ENCODE results near the gene INF2.

The INF2 gene

DNA sequence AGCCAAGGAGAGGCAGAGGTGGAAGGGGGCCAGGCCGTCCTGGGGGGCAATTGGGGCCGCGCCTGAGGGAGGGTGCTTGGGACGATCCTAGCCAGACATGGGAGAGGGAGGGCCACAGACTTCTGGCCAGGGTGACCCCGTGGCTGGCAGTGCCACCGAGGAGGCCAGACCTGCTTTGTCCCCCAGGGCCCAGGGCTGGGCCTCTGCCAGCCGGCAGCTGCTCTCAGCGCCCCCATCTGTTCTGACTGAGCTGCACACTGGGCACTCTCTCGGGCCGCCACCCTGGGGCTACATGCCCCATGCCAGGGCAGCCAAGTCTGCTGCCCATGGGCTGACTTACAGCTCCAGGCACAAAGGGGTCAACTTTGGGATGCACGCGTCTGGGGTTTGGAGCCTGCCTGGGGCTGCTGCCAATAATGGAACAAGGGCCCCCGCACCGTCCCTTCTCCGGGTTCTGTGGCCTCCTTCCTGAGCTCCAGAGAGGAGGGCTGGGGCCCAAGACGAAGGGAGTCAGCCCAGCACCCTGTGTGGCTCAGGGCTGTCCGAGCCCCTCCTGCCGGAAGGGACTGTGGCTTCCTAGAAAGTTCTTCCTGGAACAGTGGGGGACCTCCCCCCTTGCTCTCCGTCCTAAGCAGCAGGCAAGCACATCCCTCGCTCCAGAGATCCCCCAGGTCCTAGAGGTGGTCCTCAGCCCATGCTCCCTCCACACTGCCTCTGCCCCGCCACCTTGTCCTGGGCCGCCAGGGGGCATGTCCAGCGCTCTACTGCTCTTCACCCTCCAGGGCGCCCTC is 35.8 kb downstream of the INF2 start:
- Histone ChIP-seq H3K4me1 (ENCODE audit: control insufficient read depth in 2 of 2, insufficient read depth in 1 of 2, low read depth in 1 of 2, low read length in 2 of 2) (peaks cover 16 to 17% of the 10 kb centered on the region in 2 donors), H3K79me1 (ENCODE audit: low read depth, low read length) (peaks cover 14% of the 10 kb centered on the region), H3K18ac (ENCODE audit: low read length) (peak overlapping the region; percentile 94), H3K4ac (ENCODE audit: low read length) (peak overlapping the region; percentile 4), H3K36me3 (replicated peaks in 1 of 2; ENCODE audit: control insufficient read depth in 2 of 2, insufficient read depth in 2 of 2, low read length in 2 of 2) (peaks cover 0 to 2% of the 10 kb centered on the region in 2 donors), H3K9ac (ENCODE audit: low read depth, low read length, poor library complexity) (peak overlapping the region; percentile 84), H2BK5ac (ENCODE audit: low read length) (peak overlapping the region; percentile 11), H3K9me3 (replicated peaks in 1 of 2; ENCODE audit: control insufficient read depth in 2 of 2, insufficient read depth in 1 of 2, low read depth in 1 of 2, low read length in 2 of 2) (no peaks in the 10 kb centered on the region), H3K4me3 (ENCODE audit: low read length in 2 of 2) (peak overlapping the region; percentile 57 to 92), H4K91ac (ENCODE audit: low read depth, low read length, poor library complexity) (peak overlapping the region; percentile 72), H2BK120ac (ENCODE audit: low read depth, low read length) (no peak overlapping the region), H4K8ac (ENCODE audit: low read depth, low read length) (peak overlapping the region; percentile 92), H2BK15ac (ENCODE audit: low read length) (peak overlapping the region; percentile 94), H2BK12ac (ENCODE audit: low read length) (peak overlapping the region; percentile 41), H3K14ac (ENCODE audit: low read length) (peak overlapping the region; percentile 47), H3K27me3 (ENCODE audit: control insufficient read depth in 3 of 3, insufficient read depth in 3 of 3, low read depth in 1 of 3, low read length in 3 of 3) (no peaks in the 10 kb centered on the region), H3K27ac (replicated peaks; ENCODE audit: low read length) (no peak overlapping the region), H2AK5ac (ENCODE audit: low read depth, low read length) (peak overlapping the region; percentile 100), H3K4me2 (ENCODE audit: insufficient read depth, low read length, poor library complexity, severe bottlenecking) (peak overlapping the region; percentile 89), H3K23ac (ENCODE audit: low read depth, low read length, poor library complexity) (peak overlapping the region; percentile 93), H2AFZ (ENCODE audit: low read length) (peak overlapping the region; percentile 88)
- no peak for DNase-seq (ENCODE audit: low spot score)
- no CpG with 5 or more reads among the region's 24 CpGs for WGBS, 2 donors (ENCODE audit: extremely low coverage in 2 of 2, insufficient read length in 2 of 2, insufficient replicate concordance in 1 of 2)

DNA sequence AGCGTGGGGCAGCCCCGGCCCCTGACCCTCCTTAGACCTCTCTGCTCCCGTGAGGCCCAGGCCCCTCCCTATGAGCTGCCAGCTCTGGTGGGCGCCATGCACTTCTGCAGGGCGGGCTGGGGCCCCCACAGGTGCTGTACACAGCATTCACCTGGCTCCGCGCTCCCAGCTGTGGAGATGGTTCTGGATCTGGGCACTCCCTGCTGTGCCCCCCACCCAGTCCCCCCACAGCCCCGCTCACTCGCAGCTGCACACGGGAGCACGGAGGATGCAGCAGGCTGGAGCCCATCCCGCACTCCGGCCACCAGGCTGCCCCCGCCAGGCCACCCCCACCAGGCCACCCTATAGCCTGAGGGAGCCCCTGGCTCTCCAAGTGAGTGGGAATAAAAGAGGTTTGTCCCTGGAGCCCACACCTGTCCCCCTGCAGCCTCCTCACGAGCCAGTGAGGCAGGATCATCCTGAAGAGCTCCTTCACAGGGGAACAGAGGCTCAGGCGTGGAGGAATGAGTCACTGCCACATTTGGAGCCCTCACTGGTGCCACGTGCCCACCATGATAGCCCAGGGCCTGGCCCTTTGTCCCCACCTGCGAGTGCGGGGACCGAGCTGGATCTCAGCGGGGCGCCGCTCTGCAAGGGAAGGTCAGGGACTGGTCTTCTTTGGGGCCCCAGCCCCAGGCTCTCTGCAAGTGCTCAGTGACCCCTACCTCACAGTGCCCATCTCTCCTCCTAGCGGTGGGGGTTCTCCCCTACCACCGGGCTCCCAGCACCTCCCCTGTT is 36.5 kb downstream of the INF2 start:
- Histone ChIP-seq H3K14ac (ENCODE audit: low read length) (peak overlapping the region; percentile 47), H3K9me3 (replicated peaks in 1 of 2; ENCODE audit: control insufficient read depth in 2 of 2, insufficient read depth in 1 of 2, low read depth in 1 of 2, low read length in 2 of 2) (peaks cover 0 to under 1% of the 10 kb centered on the region in 2 donors), H3K36me3 (replicated peaks in 1 of 2; ENCODE audit: control insufficient read depth in 2 of 2, insufficient read depth in 2 of 2, low read length in 2 of 2) (peaks cover 0 to 2% of the 10 kb centered on the region in 2 donors), H3K27ac (replicated peaks; ENCODE audit: low read length) (no peak overlapping the region), H4K8ac (ENCODE audit: low read depth, low read length) (no peak overlapping the region), H3K4me1 (ENCODE audit: control insufficient read depth in 2 of 2, insufficient read depth in 1 of 2, low read depth in 1 of 2, low read length in 2 of 2) (peaks cover 16 to 17% of the 10 kb centered on the region in 2 donors), H2BK12ac (ENCODE audit: low read length) (no peak overlapping the region), H2BK120ac (ENCODE audit: low read depth, low read length) (no peak overlapping the region), H3K4ac (ENCODE audit: low read length) (peak overlapping the region; percentile 5), H3K27me3 (ENCODE audit: control insufficient read depth in 3 of 3, insufficient read depth in 3 of 3, low read depth in 1 of 3, low read length in 3 of 3) (no peaks in the 10 kb centered on the region), H3K4me2 (ENCODE audit: insufficient read depth, low read length, poor library complexity, severe bottlenecking) (peak overlapping the region; percentile 45), H2AFZ (ENCODE audit: low read length) (peak overlapping the region; percentile 88), H3K4me3 (ENCODE audit: low read length in 2 of 2) (no peak overlapping the region), H2AK5ac (ENCODE audit: low read depth, low read length) (peak overlapping the region; percentile 100), H2BK5ac (ENCODE audit: low read length) (peak overlapping the region; percentile 24), H3K79me1 (ENCODE audit: low read depth, low read length) (peaks cover 14% of the 10 kb centered on the region), H3K18ac (ENCODE audit: low read length) (peak overlapping the region; percentile 35), H3K9ac (ENCODE audit: low read depth, low read length, poor library complexity) (peak overlapping the region; percentile 44), H4K91ac (ENCODE audit: low read depth, low read length, poor library complexity) (no peak overlapping the region), H3K23ac (ENCODE audit: low read depth, low read length, poor library complexity) (peak overlapping the region; percentile 93), H2BK15ac (ENCODE audit: low read length) (peak overlapping the region; percentile 94)
- no CpG with 5 or more reads among the region's 25 CpGs for WGBS, 2 donors (ENCODE audit: extremely low coverage in 2 of 2, insufficient read length in 2 of 2, insufficient replicate concordance in 1 of 2)
- no peak for DNase-seq (ENCODE audit: low spot score)

DNA sequence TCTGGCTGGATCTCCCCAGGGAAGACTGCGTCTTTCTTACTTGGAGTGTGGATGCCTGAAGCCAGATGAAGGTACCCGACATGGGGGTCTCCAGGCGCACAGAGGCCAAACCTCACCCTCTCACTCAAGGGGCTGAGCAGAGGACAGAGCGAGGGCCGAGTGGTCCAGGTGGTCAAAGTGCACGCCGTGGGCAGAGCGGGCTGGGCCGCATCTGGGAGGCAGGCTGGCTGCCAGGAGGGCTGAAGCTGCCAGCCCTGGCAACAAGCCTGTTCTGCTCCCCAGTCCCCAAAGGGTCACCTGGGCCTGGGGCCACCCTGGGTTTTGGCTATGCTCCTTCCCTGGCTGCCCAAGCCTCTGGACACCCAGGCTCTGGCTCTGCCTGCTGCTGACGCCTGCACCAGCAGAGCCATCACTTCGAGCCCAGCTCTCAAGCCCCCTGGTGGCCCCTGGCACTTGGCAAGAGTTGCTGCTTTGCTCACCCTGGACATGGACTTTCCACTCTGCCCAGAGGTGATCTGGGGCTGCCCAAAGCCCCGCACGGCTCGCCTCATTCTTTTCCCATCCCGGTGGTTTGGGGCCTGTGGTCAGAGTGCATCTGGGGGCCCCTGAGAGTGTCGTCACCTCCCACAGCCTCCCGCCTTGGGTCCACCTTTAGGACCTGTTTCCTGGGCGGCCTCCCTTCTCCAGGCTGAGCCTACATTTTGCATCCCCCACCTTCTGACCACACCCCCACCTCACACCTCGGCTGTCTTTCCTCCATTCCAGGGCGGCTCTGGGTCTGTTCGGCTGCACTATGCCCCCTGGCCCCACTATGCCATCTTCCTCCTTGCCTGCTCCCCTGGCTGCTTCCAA is 37.4 kb downstream of the INF2 start:
- no peak for DNase-seq (ENCODE audit: low spot score)

More for the DNA sequence above, 37.4 kb downstream of the INF2 start:
- Histone ChIP-seq H2AFZ (ENCODE audit: low read length) (no peak overlapping the region), H2BK5ac (ENCODE audit: low read length) (peak overlapping the region; percentile 24), H3K36me3 (replicated peaks in 1 of 2; ENCODE audit: control insufficient read depth in 2 of 2, insufficient read depth in 2 of 2, low read length in 2 of 2) (peaks cover 0 to under 1% of the 10 kb centered on the region in 2 donors), H4K91ac (ENCODE audit: low read depth, low read length, poor library complexity) (no peak overlapping the region), H3K27ac (replicated peaks; ENCODE audit: low read length) (no peak overlapping the region), H3K4me3 (ENCODE audit: low read length in 2 of 2) (no peak overlapping the region), H3K27me3 (ENCODE audit: control insufficient read depth in 3 of 3, insufficient read depth in 3 of 3, low read depth in 1 of 3, low read length in 3 of 3) (no peaks in the 10 kb centered on the region), H3K4ac (ENCODE audit: low read length) (no peak overlapping the region), H3K14ac (ENCODE audit: low read length) (no peak overlapping the region), H3K4me2 (ENCODE audit: insufficient read depth, low read length, poor library complexity, severe bottlenecking) (no peak overlapping the region), H3K4me1 (ENCODE audit: control insufficient read depth in 2 of 2, insufficient read depth in 1 of 2, low read depth in 1 of 2, low read length in 2 of 2) (peaks cover 16 to 18% of the 10 kb centered on the region in 2 donors), H3K9ac (ENCODE audit: low read depth, low read length, poor library complexity) (no peak overlapping the region), H2BK120ac (ENCODE audit: low read depth, low read length) (peak overlapping the region; percentile 16), H3K23ac (ENCODE audit: low read depth, low read length, poor library complexity) (peak overlapping the region; percentile 65), H3K18ac (ENCODE audit: low read length) (peak overlapping the region; percentile 48), H2BK12ac (ENCODE audit: low read length) (peak overlapping the region; percentile 84), H3K9me3 (replicated peaks in 1 of 2; ENCODE audit: control insufficient read depth in 2 of 2, insufficient read depth in 1 of 2, low read depth in 1 of 2, low read length in 2 of 2) (peaks cover 0 to 3% of the 10 kb centered on the region in 2 donors), H4K8ac (ENCODE audit: low read depth, low read length) (no peak overlapping the region), H2AK5ac (ENCODE audit: low read depth, low read length) (peak overlapping the region; percentile 100), H2BK15ac (ENCODE audit: low read length) (peak overlapping the region; percentile 58), H3K79me1 (ENCODE audit: low read depth, low read length) (peaks cover 14% of the 10 kb centered on the region)
- no CpG with 5 or more reads among the region's 21 CpGs for WGBS, 2 donors (ENCODE audit: extremely low coverage in 2 of 2, insufficient read length in 2 of 2, insufficient replicate concordance in 1 of 2)
